Measurements from ENCODE around the gene PCDH10.

GRCh38 chr4:133143775-133144430 is 5.2 kb upstream of the PCDH10 start:
- TF ChIP-seq POLR2A (IDR thresholded peaks at IDR 0.05): no peak
- TF ChIP-seq, protein P1, sequence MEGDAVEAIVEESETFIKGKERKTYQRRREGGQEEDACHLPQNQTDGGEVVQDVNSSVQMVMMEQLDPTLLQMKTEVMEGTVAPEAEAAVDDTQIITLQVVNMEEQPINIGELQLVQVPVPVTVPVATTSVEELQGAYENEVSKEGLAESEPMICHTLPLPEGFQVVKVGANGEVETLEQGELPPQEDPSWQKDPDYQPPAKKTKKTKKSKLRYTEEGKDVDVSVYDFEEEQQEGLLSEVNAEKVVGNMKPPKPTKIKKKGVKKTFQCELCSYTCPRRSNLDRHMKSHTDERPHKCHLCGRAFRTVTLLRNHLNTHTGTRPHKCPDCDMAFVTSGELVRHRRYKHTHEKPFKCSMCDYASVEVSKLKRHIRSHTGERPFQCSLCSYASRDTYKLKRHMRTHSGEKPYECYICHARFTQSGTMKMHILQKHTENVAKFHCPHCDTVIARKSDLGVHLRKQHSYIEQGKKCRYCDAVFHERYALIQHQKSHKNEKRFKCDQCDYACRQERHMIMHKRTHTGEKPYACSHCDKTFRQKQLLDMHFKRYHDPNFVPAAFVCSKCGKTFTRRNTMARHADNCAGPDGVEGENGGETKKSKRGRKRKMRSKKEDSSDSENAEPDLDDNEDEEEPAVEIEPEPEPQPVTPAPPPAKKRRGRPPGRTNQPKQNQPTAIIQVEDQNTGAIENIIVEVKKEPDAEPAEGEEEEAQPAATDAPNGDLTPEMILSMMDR (IDR thresholded peaks at IDR 0.05): no peak

Data from body of pancreas (tissue), 4 donors.